Measurements from ENCODE around the gene RALGAPA2.
A peak's percentile ranks its signal among the peaks of the same experiment; 100 is the strongest.

The RALGAPA2 gene

GRCh38 chr20:20606050-20606449 is 106.4 kb downstream of the RALGAPA2 start:
- DNase-seq = peak; percentile 13

GRCh38 chr20:20604907-20605306 is 107.5 kb downstream of the RALGAPA2 start:
- no peak for DNase-seq
- in situ Hi-C loops (cut with MboI; ENCODE audit: low pct_unique_long_range_greater_than_20kb, low sequenced_read_pairs) = no loop called here

More at GRCh38 chr20:20606050-20606449, 106.4 kb downstream of the RALGAPA2 start:
- in situ Hi-C loops (cut with MboI; ENCODE audit: low pct_unique_long_range_greater_than_20kb, low sequenced_read_pairs) = no loop called here

- in situ Hi-C loops (cut with MboI; ENCODE audit: low pct_unique_long_range_greater_than_20kb, low sequenced_read_pairs) = no loop called here
Observed at GRCh38 chr20:20604357-20604756, 108.1 kb downstream of the RALGAPA2 start.

GRCh38 chr20:20603339-20603990 is 109.0 kb downstream of the RALGAPA2 start:
- in situ Hi-C loops (cut with MboI; ENCODE audit: low pct_unique_long_range_greater_than_20kb, low sequenced_read_pairs) = no loop called here
- DNase-seq = peak; percentile 58

More at GRCh38 chr20:20604357-20604756, 108.1 kb downstream of the RALGAPA2 start:
- DNase-seq = no peak

- in situ Hi-C loops (cut with MboI; ENCODE audit: low pct_unique_long_range_greater_than_20kb, low sequenced_read_pairs) = no loop called here
- DNase-seq = no peak
Observed at GRCh38 chr20:20597966-20598365, 114.5 kb downstream of the RALGAPA2 start.

GRCh38 chr20:20594171-20594530 is 118.3 kb downstream of the RALGAPA2 start:
- peak; percentile 21 for DNase-seq
- in situ Hi-C loops (cut with MboI; ENCODE audit: low pct_unique_long_range_greater_than_20kb, low sequenced_read_pairs) = no loop called here

GRCh38 chr20:20593447-20594170 is 118.8 kb downstream of the RALGAPA2 start:
- in situ Hi-C loops (cut with MboI; ENCODE audit: low pct_unique_long_range_greater_than_20kb, low sequenced_read_pairs) = no loop called here
- DNase-seq = peak; percentile 40

- in situ Hi-C loops (cut with MboI; ENCODE audit: low pct_unique_long_range_greater_than_20kb, low sequenced_read_pairs) = no loop called here
- no peak for DNase-seq
Observed at GRCh38 chr20:20585146-20585545, 127.3 kb downstream of the RALGAPA2 start.

GRCh38 chr20:20582734-20583133 is 129.7 kb downstream of the RALGAPA2 start:
- in situ Hi-C loops (cut with MboI; ENCODE audit: low pct_unique_long_range_greater_than_20kb, low sequenced_read_pairs) = no loop called here

GRCh38 chr20:20580139-20580538 is 132.3 kb downstream of the RALGAPA2 start:
- no peak for DNase-seq
- in situ Hi-C loops (cut with MboI; ENCODE audit: low pct_unique_long_range_greater_than_20kb, low sequenced_read_pairs) = no loop called here

More at GRCh38 chr20:20582734-20583133, 129.7 kb downstream of the RALGAPA2 start:
- no peak for DNase-seq

GRCh38 chr20:20578838-20579237 is 133.6 kb downstream of the RALGAPA2 start:
- in situ Hi-C loops (cut with MboI; ENCODE audit: low pct_unique_long_range_greater_than_20kb, low sequenced_read_pairs) = no loop called here
- no peak for DNase-seq

GRCh38 chr20:20573797-20574196 is 138.6 kb downstream of the RALGAPA2 start:
- no peak for DNase-seq
- in situ Hi-C loops (cut with MboI; ENCODE audit: low pct_unique_long_range_greater_than_20kb, low sequenced_read_pairs) = no loop called here

GRCh38 chr20:20571068-20571780 is 141.2 kb downstream of the RALGAPA2 start:
- no peak for DNase-seq
- in situ Hi-C loops (cut with MboI; ENCODE audit: low pct_unique_long_range_greater_than_20kb, low sequenced_read_pairs) = no loop called here

GRCh38 chr20:20568604-20569205 is 143.7 kb downstream of the RALGAPA2 start:
- DNase-seq = peak; percentile 33

GRCh38 chr20:20567712-20568111 is 144.7 kb downstream of the RALGAPA2 start:
- in situ Hi-C loops (cut with MboI; ENCODE audit: low pct_unique_long_range_greater_than_20kb, low sequenced_read_pairs) = no loop called here
- no peak for DNase-seq

More at GRCh38 chr20:20568604-20569205, 143.7 kb downstream of the RALGAPA2 start:
- in situ Hi-C loops (cut with MboI; ENCODE audit: low pct_unique_long_range_greater_than_20kb, low sequenced_read_pairs) = no loop called here

- in situ Hi-C loops (cut with MboI; ENCODE audit: low pct_unique_long_range_greater_than_20kb, low sequenced_read_pairs) = no loop called here
- no peak for DNase-seq
Observed at GRCh38 chr20:20566516-20566915, 145.9 kb downstream of the RALGAPA2 start.

- DNase-seq = no peak
- in situ Hi-C loops (cut with MboI; ENCODE audit: low pct_unique_long_range_greater_than_20kb, low sequenced_read_pairs) = no loop called here
Observed at GRCh38 chr20:20564279-20564678, 148.2 kb downstream of the RALGAPA2 start.

GRCh38 chr20:20562507-20562906 is 149.9 kb downstream of the RALGAPA2 start:
- in situ Hi-C loops (cut with MboI; ENCODE audit: low pct_unique_long_range_greater_than_20kb, low sequenced_read_pairs) = no loop called here
- DNase-seq = no peak

GRCh38 chr20:20561841-20562240 is 150.6 kb downstream of the RALGAPA2 start:
- in situ Hi-C loops (cut with MboI; ENCODE audit: low pct_unique_long_range_greater_than_20kb, low sequenced_read_pairs) = no loop called here
- DNase-seq = no peak

- no peak for DNase-seq
- in situ Hi-C loops (cut with MboI; ENCODE audit: low pct_unique_long_range_greater_than_20kb, low sequenced_read_pairs) = no loop called here
Observed at GRCh38 chr20:20561172-20561571, 151.3 kb downstream of the RALGAPA2 start.

Measured in KBM-7 (cell line).